ENCODE results near the gene PTCH1. TPM values are rescaled to one million over a fixed set of nuclear protein-coding genes. Genes with fewer than 3 reads are reported as not detected.

PTCH1 gene
- total and polyA plus RNA-seq, 4 donors, result 3.1 to 31.1 (median 12.1) TPM

GRCh38 chr9:95460518-95461164 is 56.1 kb downstream of the PTCH1 start:
- Histone ChIP-seq H3K9ac (ENCODE audit: insufficient read depth in 1 of 2, low read length in 2 of 2) (peak overlapping the region in 1 of 2 donors; percentile 44), H3K4me3 (no peak overlapping the region), H3K27me3 (ENCODE audit: control insufficient read depth in 3 of 3, insufficient read depth in 3 of 3, low read length in 2 of 3) (no peaks in the 10 kb centered on the region), H3K9me3 (ENCODE audit: control insufficient read depth in 4 of 4, insufficient read depth in 3 of 4, low read length in 3 of 4) (no peaks in the 10 kb centered on the region), H3K27ac (ENCODE audit: low read depth in 1 of 2, low read length in 1 of 2) (no peak overlapping the region), H3K36me3 (ENCODE audit: control insufficient read depth in 4 of 4, insufficient read depth in 4 of 4, low read length in 4 of 4) (peaks cover 7 to 78% (median 45%) of the 10 kb centered on the region in 4 donors), H3K4me1 (ENCODE audit: control insufficient read depth in 5 of 5, insufficient read depth in 5 of 5, low read length in 5 of 5) (peaks cover 4 to 75% (median 28%) of the 10 kb centered on the region in 5 donors)
- no peak for TF ChIP-seq CTCF (IDR thresholded peaks at IDR 0.05; ENCODE audit: control extremely low read depth, extremely low read depth)
- DNase-seq (peak; percentile 55 to 73 (median 70)), ATAC-seq (ENCODE audit: insufficient read depth, low FRiP score) (no peak)
- WGBS, 2 donors, result 87 to 88% methylated on average over 13 of the region's 13 CpGs

- Histone ChIP-seq H3K4me1 (ENCODE audit: control insufficient read depth in 5 of 5, insufficient read depth in 5 of 5, low read length in 5 of 5) (peaks cover 4 to 69% (median 28%) of the 10 kb centered on the region in 5 donors), H3K27ac (ENCODE audit: low read depth in 1 of 2, low read length in 1 of 2) (no peak overlapping the region), H3K27me3 (ENCODE audit: control insufficient read depth in 3 of 3, insufficient read depth in 3 of 3, low read length in 2 of 3) (no peaks in the 10 kb centered on the region), H3K9ac (ENCODE audit: insufficient read depth in 1 of 2, low read length in 2 of 2) (no peak overlapping the region), H3K4me3 (no peak overlapping the region), H3K9me3 (ENCODE audit: control insufficient read depth in 4 of 4, insufficient read depth in 3 of 4, low read length in 3 of 4) (no peaks in the 10 kb centered on the region), H3K36me3 (ENCODE audit: control insufficient read depth in 4 of 4, insufficient read depth in 4 of 4, low read length in 4 of 4) (peaks cover 7 to 74% (median 46%) of the 10 kb centered on the region in 4 donors)
- 80 to 86% methylated on average over 19 of the region's 19 CpGs for WGBS, 2 donors
- no peak for TF ChIP-seq CTCF (IDR thresholded peaks at IDR 0.05; ENCODE audit: control extremely low read depth, extremely low read depth)
- no peak for ATAC-seq (ENCODE audit: insufficient read depth, low FRiP score)
- peak; percentile 51 to 84 (median 80) for DNase-seq
Observed at GRCh38 chr9:95459851-95460517, 56.8 kb downstream of the PTCH1 start.

- WGBS, 2 donors, result 85 to 87% methylated on average over 13 of the region's 13 CpGs
- Histone ChIP-seq H3K4me3 (no peak overlapping the region), H3K4me1 (ENCODE audit: control insufficient read depth in 5 of 5, insufficient read depth in 5 of 5, low read length in 5 of 5) (peaks cover 4 to 68% (median 28%) of the 10 kb centered on the region in 5 donors), H3K27me3 (ENCODE audit: control insufficient read depth in 3 of 3, insufficient read depth in 3 of 3, low read length in 2 of 3) (no peaks in the 10 kb centered on the region), H3K9me3 (ENCODE audit: control insufficient read depth in 4 of 4, insufficient read depth in 3 of 4, low read length in 3 of 4) (no peaks in the 10 kb centered on the region), H3K36me3 (ENCODE audit: control insufficient read depth in 4 of 4, insufficient read depth in 4 of 4, low read length in 4 of 4) (peaks cover 7 to 74% (median 46%) of the 10 kb centered on the region in 4 donors), H3K27ac (ENCODE audit: low read depth in 1 of 2, low read length in 1 of 2) (no peak overlapping the region), H3K9ac (ENCODE audit: insufficient read depth in 1 of 2, low read length in 2 of 2) (peak overlapping the region in 1 of 2 donors; percentile 7)
- peak in 1 of 3 donors; percentile 73 for DNase-seq
- no peak for TF ChIP-seq CTCF (IDR thresholded peaks at IDR 0.05; ENCODE audit: control extremely low read depth, extremely low read depth)
- no peak for ATAC-seq (ENCODE audit: insufficient read depth, low FRiP score)
Observed at GRCh38 chr9:95459178-95459577, 57.6 kb downstream of the PTCH1 start.
